Measurements from ENCODE around the gene RNF151.

Gene RNF151

GRCh38 chr16:1958715-1959268 lies 7.9 kb upstream of the RNF151 start:
- peak overlapping the region; percentile 98 for H3K4me3 ChIP-seq (ENCODE audit: low read length)
- H3K9me3 ChIP-seq (ENCODE audit: control insufficient read depth, insufficient read depth, low read length) = no peaks in the 10 kb centered on the region
- H3K4me2 ChIP-seq (ENCODE audit: low read length) = peak overlapping the region; percentile 99
- no peaks in the 10 kb centered on the region for H3K9me2 ChIP-seq (replicated peaks; ENCODE audit: control insufficient read depth, low read length)
- peaks cover 34% of the 10 kb centered on the region for H3K4me1 ChIP-seq (ENCODE audit: control insufficient read depth, low read length)
- no peaks in the 10 kb centered on the region for H3K27me3 ChIP-seq (ENCODE audit: control insufficient read depth, low read length)
- peaks cover 6% of the 10 kb centered on the region for H4K20me1 ChIP-seq (ENCODE audit: control insufficient read depth, insufficient read depth, low read depth, low read length)
- peaks cover 35% of the 10 kb centered on the region for H3F3A ChIP-seq (ENCODE audit: control insufficient read depth, insufficient read depth)
- no peak for TF ChIP-seq EZH2phosphoT487 (IDR thresholded peaks at IDR 0.05; ENCODE audit: borderline replicate concordance, low read length)
- TF ChIP-seq, protein P1, sequence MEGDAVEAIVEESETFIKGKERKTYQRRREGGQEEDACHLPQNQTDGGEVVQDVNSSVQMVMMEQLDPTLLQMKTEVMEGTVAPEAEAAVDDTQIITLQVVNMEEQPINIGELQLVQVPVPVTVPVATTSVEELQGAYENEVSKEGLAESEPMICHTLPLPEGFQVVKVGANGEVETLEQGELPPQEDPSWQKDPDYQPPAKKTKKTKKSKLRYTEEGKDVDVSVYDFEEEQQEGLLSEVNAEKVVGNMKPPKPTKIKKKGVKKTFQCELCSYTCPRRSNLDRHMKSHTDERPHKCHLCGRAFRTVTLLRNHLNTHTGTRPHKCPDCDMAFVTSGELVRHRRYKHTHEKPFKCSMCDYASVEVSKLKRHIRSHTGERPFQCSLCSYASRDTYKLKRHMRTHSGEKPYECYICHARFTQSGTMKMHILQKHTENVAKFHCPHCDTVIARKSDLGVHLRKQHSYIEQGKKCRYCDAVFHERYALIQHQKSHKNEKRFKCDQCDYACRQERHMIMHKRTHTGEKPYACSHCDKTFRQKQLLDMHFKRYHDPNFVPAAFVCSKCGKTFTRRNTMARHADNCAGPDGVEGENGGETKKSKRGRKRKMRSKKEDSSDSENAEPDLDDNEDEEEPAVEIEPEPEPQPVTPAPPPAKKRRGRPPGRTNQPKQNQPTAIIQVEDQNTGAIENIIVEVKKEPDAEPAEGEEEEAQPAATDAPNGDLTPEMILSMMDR (IDR thresholded peaks at IDR 0.05; ENCODE audit: low read depth, low read length, poor library complexity, severe bottlenecking) = no peak
- H3K27ac ChIP-seq (ENCODE audit: low read depth, low read length) = no peak overlapping the region
- peaks cover 33% of the 10 kb centered on the region for H3K79me2 ChIP-seq (ENCODE audit: control insufficient read depth, low read length)
- H3K36me3 ChIP-seq (ENCODE audit: control insufficient read depth, low read length) = peaks cover 42% of the 10 kb centered on the region

DNA sequence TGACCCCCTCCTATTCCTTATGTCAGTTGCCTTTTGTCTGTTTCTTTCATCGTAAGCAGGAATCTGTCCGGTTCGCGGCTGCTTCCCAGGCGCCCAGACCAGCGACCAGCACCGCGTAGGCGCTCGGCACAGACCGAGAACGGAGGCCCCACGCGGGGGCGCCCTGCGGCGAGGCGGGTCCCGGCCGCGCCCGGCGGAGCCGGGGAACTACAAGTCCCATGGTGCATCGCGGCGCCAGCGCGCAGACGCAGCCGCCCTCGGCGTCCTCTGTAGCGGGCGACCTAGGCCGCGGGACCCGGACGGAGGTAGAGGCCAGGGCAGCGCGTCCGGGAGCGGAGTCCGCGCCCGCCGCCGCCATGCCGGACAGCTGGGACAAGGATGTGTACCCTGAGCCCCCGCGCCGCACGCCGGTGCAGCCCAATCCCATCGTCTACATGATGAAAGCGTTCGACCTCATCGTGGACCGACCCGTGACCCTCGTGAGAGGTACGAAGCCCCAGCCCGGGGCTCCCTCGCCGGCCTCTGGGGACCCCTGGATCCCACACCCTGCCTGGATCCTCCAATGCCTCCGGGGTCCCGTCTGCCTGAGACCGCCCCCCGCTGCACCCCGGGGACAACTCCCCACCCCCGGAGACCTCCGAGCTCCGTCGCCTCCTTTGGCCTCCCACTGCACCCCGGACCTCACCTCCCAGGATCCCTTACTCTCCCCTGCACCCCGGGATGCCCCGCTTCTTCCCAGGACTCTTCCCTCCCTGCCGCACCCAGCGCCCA lies 7.2 kb upstream of the RNF151 start, which contains the start of gene NDUFB10:
Gene NDUFB10 (plus strand): TSS at position 270 of the 771 bp plus-strand sequence. CDS start 87 bp downstream, at position 357.
- peak within 1 kb of the TSS; percentile 99 for H3K4me2 ChIP-seq (ENCODE audit: low read length)
- H3K79me2 ChIP-seq (ENCODE audit: control insufficient read depth, low read length) = peaks cover 40% of the 10 kb centered on the region
- peak within 1 kb of the TSS; percentile 98 for H3K4me3 ChIP-seq (ENCODE audit: low read length)
- H4K20me1 ChIP-seq (ENCODE audit: control insufficient read depth, insufficient read depth, low read depth, low read length) = peaks cover 10% of the 10 kb centered on the region
- H3K4me1 ChIP-seq (ENCODE audit: control insufficient read depth, low read length) = peaks cover 34% of the 10 kb centered on the region
- H3K9me2 ChIP-seq (replicated peaks; ENCODE audit: control insufficient read depth, low read length) = no peaks in the 10 kb centered on the region
- TF ChIP-seq, protein P1 (IDR thresholded peaks at IDR 0.05; ENCODE audit: low read depth, low read length, poor library complexity, severe bottlenecking) = peak; percentile 91
- no peak for TF ChIP-seq EZH2phosphoT487 (IDR thresholded peaks at IDR 0.05; ENCODE audit: borderline replicate concordance, low read length)
- no peaks in the 10 kb centered on the region for H3K9me3 ChIP-seq (ENCODE audit: control insufficient read depth, insufficient read depth, low read length)
- peaks cover 42% of the 10 kb centered on the region for H3F3A ChIP-seq (ENCODE audit: control insufficient read depth, insufficient read depth)
- peak within 1 kb of the TSS; percentile 62 for H3K27ac ChIP-seq (ENCODE audit: low read depth, low read length)
- H3K36me3 ChIP-seq (ENCODE audit: control insufficient read depth, low read length) = peaks cover 49% of the 10 kb centered on the region
- H3K27me3 ChIP-seq (ENCODE audit: control insufficient read depth, low read length) = no peaks in the 10 kb centered on the region

DNA sequence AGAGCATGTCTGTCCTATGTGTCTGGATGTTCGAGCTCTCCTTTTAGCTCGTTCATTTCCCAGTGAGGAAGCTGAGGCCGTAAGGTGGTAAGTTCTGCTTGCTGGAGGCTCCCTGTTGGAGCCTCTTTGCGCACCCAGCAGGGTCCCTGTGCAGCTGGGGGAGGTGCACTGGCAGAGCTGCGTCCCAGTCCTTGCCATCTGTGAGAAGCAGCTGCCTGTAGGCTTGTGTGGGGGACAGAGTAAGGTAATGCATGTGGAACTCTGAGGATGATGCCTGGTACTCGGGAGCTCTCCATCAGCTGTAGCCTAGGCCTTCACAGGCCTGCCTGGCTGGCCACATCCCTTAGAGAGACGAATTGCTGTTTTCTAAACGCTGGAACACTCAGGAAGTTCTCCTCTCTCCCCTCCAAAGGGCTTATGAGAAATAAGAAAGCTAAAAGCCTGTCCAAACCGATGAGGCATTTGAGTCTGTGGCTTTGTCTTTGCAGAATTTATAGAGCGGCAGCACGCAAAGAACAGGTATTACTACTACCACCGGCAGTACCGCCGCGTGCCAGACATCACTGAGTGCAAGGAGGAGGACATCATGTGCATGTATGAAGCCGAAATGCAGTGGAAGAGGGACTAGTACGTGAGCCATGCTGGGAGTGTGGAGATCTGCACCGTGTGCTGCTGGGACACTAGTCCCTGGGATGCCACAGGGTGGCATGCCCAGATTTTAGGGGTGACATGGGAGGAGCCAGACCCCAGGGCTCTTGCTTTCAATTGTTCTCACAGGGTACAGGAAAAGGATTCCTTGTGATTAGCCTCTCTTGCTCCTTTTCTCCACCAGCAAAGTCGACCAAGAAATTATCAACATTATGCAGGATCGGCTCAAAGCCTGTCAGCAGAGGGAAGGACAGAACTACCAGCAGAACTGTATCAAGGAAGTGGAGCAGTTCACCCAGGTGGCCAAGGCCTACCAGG lies 5.7 kb upstream of the RNF151 start:
- Histone ChIP-seq H4K20me1 (ENCODE audit: control insufficient read depth, insufficient read depth, low read depth, low read length) (peaks cover 10% of the 10 kb centered on the region), H3K27ac (ENCODE audit: low read depth, low read length) (peak overlapping the region; percentile 62), H3K36me3 (ENCODE audit: control insufficient read depth, low read length) (peaks cover 61% of the 10 kb centered on the region), H3K79me2 (ENCODE audit: control insufficient read depth, low read length) (peaks cover 54% of the 10 kb centered on the region), H3K4me2 (ENCODE audit: low read length) (peak overlapping the region; percentile 99), H3K4me3 (ENCODE audit: low read length) (peak overlapping the region; percentile 98), H3K9me3 (ENCODE audit: control insufficient read depth, insufficient read depth, low read length) (no peaks in the 10 kb centered on the region), H3K9me2 (replicated peaks; ENCODE audit: control insufficient read depth, low read length) (no peaks in the 10 kb centered on the region), H3K27me3 (ENCODE audit: control insufficient read depth, low read length) (no peaks in the 10 kb centered on the region), H3K4me1 (ENCODE audit: control insufficient read depth, low read length) (peaks cover 38% of the 10 kb centered on the region), H3F3A (ENCODE audit: control insufficient read depth, insufficient read depth) (peaks cover 43% of the 10 kb centered on the region)
- TF ChIP-seq, protein P1 (IDR thresholded peaks at IDR 0.05; ENCODE audit: low read depth, low read length, poor library complexity, severe bottlenecking) = no peak
- TF ChIP-seq EZH2phosphoT487 (IDR thresholded peaks at IDR 0.05; ENCODE audit: borderline replicate concordance, low read length) = no peak

All from DOHH2 (cell line).